Measurements from ENCODE around the gene SCN3A.

DNA sequence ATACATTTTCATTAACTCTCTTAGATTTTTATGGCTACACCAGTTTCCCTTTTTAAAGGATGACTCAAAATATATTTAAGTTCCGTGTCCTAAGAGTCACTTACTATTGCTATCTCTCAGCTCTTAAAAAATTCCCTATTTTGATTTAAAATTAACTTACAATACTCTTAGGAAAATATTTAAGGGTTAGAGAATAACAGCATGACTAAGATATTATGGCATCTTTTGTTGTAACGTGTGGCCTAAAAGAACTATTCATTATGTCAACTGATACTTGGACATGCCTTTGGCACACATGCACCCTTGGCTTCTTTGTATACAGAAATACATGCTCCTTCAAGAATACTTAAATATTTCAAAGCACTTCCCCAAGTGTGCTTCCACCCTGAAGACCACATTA is 42.3 kb downstream of the SCN3A start:
- TF ChIP-seq CTCF (IDR thresholded peaks at IDR 0.05; ENCODE audit: low read length) (no peak), EZH2 (optimal IDR thresholded peaks at IDR 0.05; ENCODE audit: low read depth, low read length) (no peak), EZH2phosphoT487 (IDR thresholded peaks at IDR 0.05; ENCODE audit: low read length) (no peak)

All from MM.1S (cell line).